GM18951 (cell line): ENCODE measurements around the gene PPP1R7.

Experiments used
- POLR2A ChIP-seq: IDR thresholded peaks from 4 replicates; pipeline ENCODE4 v1.6.1; 2011; ENCODE audit warnings: mild to moderate bottlenecking; ENCODE audit not compliant: insufficient read length, insufficient read depth; ENCODE audit errors: extremely low read depth
- in situ Hi-C: fragments of 300-500 bp; cut with MboI; formaldehyde crosslinking; loops from one replicate; pipeline ENCODE4 v1.12.0; 2022; ENCODE audit warnings: low sequenced_read_pairs, mixed read lengths, inconsistent platforms; ENCODE audit not compliant: unreplicated experiment

Gene PPP1R7

DNA sequence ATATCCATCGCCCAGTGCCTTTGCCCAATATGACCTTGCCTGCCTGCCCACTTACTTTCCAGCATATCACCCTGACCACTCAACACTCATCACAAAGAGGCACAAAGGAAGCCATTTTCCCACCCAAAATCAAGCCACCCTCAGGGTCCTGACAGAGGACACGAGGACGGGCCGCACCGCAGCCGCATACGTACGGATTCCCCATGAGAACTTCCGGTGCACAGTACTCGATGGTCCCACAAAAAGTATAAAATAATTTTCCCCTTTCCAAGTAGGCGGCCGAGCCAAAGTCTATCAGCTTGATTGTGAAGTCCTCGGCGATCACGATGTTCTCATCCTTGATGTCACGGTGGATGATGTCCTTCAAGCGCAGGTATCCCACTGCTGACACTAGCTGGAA lies 38.2 kb upstream of the PPP1R7 start:
- in situ Hi-C loops: no loop called here
- no peak for TF ChIP-seq POLR2A

DNA sequence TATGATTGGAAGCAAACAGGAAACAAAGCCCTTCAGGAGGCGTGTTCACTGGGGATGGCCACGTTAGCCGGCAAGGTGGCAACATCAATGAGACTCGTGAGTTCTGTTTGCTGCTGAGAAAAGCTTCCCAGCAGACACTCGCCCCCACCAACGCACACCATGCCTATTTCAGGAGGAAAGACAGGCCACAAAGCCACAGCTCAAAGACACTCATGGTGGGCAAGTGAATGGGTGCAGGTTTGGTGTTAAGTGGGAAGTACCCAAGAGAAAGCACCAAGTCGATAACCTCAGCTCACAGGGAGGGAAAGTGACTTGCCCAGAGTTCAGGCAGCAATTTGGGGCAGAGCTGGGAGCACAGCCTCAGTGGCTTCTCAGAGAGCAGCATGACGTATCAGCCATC lies 37.7 kb upstream of the PPP1R7 start:
- no peak for TF ChIP-seq POLR2A
- in situ Hi-C loops: no loop called here

DNA sequence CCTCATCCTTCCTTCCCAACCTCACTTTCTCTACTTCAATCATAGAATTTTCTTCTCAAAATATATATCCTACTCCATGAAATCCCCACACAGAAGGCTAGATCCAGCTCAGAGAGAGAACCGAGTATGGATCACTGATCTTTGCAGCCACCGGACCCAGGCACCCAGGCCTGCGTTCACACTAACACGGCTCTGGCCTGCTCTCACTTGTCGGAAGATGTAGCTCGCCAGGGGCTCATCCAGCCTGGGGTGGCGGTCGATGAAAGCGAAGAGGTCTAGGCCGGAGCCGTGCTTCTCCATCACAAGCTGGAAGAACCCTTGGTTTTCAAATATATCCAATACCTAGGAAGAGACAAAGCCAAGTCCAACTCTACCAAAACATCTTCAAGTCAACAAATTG lies 35.4 kb upstream of the PPP1R7 start:
- TF ChIP-seq POLR2A: no peak

DNA sequence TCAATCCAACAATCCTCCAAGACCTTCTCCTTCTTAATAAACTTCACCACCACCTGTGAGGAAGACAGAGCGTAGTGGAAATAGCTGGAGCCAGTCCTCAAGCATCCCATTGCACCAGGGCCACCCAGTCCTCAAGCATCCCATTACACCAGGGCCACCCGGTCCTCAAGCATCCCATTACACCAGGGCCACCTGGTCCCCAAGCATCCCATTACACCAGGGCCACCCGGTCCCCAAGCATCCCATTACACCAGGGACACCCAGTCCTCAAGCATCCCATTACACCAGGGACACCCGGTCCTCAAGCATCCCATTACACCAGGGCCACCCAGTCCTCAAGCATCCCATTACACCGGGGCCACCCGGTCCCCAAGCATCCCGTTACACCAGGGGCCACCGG lies 34.9 kb upstream of the PPP1R7 start:
- TF ChIP-seq POLR2A: no peak
- in situ Hi-C loops: no loop called here

More for the DNA sequence above, 35.4 kb upstream of the PPP1R7 start:
- in situ Hi-C loops: no loop called here

DNA sequence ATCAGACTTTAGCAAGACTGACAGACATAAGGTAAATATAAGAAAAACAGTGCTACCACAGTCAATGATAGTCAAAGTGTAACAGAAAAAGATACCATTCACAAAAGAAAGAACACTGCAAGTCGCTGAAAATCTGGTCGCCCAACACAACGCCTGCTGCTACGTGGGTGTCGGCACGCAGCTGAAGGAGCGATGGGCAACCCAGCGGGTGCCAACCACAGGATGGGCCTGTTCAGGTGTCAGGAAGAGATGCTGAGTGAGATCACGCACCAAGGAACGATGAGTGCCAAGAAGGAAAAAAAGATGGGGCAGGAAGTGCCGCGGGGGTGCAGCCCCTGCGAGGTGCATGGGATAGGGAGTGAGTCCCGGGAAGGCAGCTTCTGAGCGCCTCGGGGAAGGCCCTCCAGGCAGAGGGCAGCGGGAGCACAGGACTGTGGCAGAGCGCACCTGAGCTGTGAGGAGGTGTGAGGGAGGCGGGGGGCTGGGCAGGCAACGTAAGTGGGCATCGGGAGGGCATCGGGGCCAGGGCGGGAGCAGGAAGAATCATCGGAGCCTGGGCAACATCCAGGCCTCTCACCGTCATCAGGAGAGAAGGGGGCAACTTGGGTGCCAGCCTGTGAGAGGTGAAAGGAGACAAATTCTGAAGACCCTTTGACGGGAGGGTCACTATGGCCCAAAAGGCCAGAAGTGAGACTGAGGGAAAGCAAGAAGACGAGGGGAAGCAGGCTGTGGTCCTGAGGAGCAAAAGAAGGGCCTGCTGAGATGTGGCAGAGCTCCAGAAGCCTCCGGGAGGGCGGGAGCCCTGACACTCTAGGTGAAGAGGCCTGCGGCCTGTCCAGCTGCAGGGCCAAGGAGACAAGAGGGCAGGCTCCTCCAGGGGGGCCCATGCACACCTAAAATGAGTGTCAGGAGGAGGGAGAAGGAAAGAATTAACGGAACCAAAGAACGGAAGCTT lies 33.4 kb upstream of the PPP1R7 start:
- no peak for TF ChIP-seq POLR2A
- in situ Hi-C loops: no loop called here

DNA sequence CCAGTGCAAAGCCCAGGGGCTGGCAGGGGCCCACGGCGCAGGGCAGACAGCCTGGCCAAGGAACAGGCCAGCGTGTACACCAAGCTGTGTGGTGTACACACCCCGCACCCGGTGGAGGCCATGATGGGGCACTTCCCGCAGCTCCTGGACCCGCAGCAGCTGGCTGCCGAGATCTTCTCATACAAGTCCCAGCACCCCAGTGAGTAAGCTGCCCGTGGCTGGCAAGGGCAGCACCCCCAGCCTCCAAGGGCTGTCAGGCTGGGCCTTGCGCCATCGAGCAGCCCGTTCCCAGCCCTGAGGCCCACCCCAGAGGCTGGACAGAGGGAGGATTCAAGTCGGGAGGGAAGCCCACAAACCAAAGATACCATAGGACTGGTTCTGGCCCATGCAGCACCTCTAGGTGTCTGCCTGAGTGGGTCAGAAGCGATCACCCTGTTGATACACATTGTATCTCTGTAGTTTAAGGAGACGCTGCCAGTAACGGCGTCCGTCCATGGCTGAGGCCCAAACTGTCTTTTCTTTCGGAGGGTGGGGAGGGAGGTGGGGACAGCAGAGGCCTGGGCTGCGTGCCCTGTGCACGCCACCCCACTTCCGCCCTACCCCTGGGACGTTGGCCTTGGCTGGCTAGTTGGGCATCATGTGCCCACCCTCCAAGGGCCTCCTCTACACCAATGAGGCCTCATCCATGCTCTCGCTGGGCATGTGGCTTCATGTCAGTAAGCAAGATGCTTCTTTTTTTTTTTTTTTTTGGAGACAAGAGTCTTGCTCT lies 31.3 kb upstream of the PPP1R7 start:
- in situ Hi-C loops: no loop called here
- no peak for TF ChIP-seq POLR2A

DNA sequence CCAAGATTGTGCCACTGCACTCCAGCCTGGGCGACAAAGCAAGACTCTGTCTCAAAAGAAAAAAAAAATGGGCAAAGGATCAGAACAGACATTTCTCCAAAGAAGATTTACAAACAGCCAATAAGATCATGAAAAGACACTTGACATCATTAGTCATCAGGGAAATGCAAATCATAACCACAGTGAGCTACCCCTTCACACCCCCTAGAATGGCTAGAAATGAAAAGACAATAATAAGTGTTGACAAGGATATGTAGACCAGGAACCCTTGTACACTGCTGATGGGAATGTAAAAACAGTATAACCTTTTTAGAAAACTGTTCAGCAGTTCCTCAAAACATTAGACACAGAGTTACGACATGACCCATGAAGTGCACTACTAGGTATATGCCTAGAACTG lies 29.8 kb upstream of the PPP1R7 start:
- in situ Hi-C loops: no loop called here
- no peak for TF ChIP-seq POLR2A

DNA sequence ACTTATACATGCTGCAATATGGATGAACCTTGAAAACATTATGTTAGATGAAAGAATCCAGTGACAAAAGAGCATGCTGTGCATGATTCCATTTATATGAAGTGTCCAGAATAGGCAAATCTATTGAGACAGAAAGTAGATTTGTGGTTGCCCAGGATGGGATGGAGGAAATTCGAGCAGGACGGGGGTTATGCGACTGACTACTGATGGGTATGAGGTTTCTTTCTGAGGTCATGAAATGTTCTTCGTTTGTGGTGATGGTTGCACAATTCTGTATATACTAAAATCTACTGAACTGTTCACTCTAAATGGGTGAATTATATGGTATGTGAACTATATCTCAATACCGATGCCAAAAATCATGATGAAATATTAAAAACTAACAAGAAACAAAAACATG lies 29.3 kb upstream of the PPP1R7 start:
- in situ Hi-C loops: no loop called here
- no peak for TF ChIP-seq POLR2A

DNA sequence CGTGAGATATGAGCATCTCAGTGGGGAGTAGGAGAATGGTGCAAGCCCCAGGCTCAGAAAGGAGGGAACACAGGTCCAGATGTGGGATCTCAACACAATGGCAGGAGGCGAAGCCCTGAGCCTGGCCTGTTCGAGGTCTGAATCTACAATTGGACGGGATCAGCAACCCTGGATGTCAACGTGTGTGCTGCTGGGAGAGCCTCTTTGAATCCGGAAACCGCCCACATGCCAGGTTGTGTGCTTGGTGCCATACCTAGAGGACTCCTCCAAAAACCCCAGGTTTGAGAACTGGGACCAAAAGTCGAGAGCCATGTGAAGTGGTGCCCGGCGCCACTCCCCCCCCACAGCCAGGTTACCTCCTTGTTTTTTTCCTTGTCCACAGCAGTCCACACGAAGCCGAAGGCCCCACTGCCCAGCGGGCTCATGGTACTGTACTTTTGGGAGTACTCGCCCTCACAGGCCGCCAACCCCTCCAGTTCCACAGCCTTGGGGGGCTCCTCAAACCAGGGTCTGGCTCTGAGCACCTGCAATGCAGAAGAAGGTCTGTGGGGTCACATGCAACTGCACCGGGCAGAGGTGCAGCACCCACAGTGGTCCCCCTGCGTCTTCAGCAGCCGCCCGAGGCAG lies 27.8 kb upstream of the PPP1R7 start:
- in situ Hi-C loops: no loop called here
- TF ChIP-seq POLR2A: no peak

DNA sequence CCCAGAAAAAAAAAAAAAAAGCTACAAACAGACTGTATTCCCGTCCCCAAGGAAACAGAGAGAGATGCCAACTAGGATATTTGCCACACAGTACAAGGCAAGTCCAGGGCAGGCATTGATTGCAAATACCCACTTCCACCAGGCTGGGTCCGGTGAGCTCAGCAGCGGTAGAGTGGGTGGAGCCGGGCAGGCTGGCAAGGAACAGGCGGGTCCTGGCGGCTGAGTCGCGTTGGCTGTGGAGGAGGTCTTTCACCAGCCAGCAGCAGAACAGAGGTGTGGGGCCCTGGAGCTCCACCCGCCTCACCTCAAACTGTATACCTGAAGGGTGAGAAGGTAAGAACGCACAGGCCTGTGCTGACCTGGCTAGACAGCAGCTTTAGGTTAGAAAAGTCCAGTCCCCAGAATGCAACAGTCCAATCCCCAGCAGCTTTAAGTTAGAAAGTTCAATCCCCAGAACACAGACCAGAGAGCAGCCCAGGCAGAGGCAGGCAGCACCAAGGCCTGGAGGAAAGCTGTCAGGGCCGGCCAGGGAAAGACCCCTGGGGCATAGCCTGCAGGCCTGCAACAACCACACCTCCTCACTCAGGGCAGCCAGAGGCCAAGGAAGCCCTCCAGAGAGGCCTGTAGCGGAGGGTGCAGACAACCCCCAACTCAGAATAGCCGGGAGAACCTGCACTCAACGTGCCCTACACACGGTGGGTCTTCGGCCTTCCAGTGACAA lies 26.3 kb upstream of the PPP1R7 start:
- in situ Hi-C loops: no loop called here

DNA sequence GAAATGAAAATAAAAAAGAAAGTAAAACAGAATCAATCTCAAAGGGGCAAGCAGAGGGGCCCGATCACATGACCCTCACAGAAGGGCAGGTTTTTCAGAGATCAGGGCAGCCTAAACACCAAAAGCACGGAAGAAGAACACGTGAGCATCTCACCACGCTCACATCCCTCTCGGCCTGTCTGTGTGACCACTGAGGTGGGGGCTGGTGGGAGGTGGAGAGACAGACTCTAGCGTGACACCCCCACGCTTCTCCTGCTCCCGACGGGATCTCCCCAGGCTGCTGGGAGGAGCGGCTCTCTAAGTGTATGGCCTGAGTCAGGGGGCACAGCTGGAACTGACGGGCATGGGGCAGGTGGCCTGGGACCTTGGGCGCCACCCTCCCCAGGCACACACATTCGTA lies 24.6 kb upstream of the PPP1R7 start:
- TF ChIP-seq POLR2A: no peak
- in situ Hi-C loops: no loop called here

More for the DNA sequence above, 26.3 kb upstream of the PPP1R7 start:
- no peak for TF ChIP-seq POLR2A

DNA sequence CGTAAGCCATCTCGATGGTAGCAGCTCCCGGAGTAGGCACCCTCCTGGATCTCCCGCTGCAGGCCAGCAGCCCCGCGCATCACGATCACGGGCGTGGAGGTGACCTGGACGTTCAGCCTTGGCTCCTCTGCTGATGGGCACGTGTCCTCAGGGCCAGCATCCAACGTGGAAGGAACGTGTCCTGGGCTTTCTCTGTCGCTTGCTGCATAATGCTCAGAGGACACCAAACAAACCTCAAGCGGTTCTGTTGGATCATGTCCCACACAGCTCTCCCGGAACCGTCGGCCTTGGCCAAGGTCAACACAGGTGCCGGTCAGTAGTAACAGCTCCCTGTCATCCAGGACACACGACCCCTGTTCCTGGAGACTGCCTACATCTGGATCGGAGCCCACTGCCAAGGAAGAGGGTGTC lies 24.1 kb upstream of the PPP1R7 start:
- in situ Hi-C loops: no loop called here
- TF ChIP-seq POLR2A: no peak

DNA sequence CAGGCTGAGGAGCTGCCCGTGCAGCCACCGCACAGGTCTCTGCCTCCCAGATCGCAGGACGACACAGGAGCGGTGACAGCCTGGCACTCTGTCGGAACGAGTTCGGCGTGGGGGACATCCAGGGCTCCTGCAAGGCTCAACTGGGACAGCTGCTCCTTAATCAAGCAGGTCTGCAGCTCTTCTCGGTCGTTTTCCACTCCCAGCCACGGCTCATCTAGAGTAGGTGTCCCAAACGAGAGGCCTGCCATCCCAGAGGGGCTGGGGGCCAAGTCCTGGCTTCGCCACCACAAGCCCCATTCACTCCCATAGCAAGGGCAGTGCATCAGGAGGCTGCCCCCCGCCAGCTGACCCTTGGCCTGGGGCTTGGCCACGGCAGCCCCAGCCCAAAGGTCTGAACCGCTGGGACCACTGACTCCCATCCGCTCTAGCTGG lies 23.5 kb upstream of the PPP1R7 start:
- in situ Hi-C loops: no loop called here
- no peak for TF ChIP-seq POLR2A
